OCI-LY7 (cell line): ENCODE data around the gene GRAMD1B. TPM values are rescaled to one million over a fixed set of nuclear protein-coding genes. Genes with fewer than 3 reads are reported as not detected.

Experiments
- BruUV-seq: library from RNA; stranded (reverse); fragments of 400-500 nt; replicated peaks from 2 replicates; lab custom pipeline; 2021; lab: Mats Ljungman, UMichigan
- CTCF ChIA-PET: fragments of 300-600 bp; sonication (Branson Sonifier 250); formaldehyde crosslinking; loops from one replicate; lab custom pipeline; 2022; ENCODE audit warnings: antibody characterized with exemption; ENCODE audit not compliant: unreplicated experiment; lab: Charles Lee
- POLR2A ChIA-PET: fragments of 300-600 bp; sonication (Branson Sonifier 250); formaldehyde crosslinking; loops from one replicate; lab custom pipeline; 2022; ENCODE audit warnings: antibody characterized with exemption; lab: Charles Lee
- DNase-seq: peaks from one replicate; pipeline ENCODE4 v3.0.0-alpha.2; 2015; ENCODE audit warnings: low spot score
- H2AFZ ChIP-seq: fragments of 200-600 bp; sonication (generic), shearing (Covaris generic); 2 replicates; pipeline ENCODE4 v1.6.1; 2014; ENCODE audit warnings: mild to moderate bottlenecking, antibody characterized with exemption, low read length, moderate library complexity
- H3K27ac ChIP-seq: fragments of 200-600 bp; sonication (generic); 2 replicates; pipeline ENCODE4 v1.5.1; 2014; ENCODE audit warnings: mixed run types, low read depth, mild to moderate bottlenecking, moderate library complexity, low read length, inconsistent platforms; ENCODE audit not compliant: poor library complexity, severe bottlenecking
- H3K36me3 ChIP-seq: fragments of 200-600 bp; sonication (generic); 2 replicates; pipeline ENCODE4 v1.6.1; 2014; ENCODE audit warnings: mild to moderate bottlenecking, antibody characterized with exemption, low read length, moderate library complexity, mixed read lengths; ENCODE audit not compliant: insufficient read depth
- H3K4me1 ChIP-seq: fragments of 200-600 bp; sonication (generic); 2 replicates; pipeline ENCODE4 v1.5.1; 2014; ENCODE audit warnings: mild to moderate bottlenecking, low read length; ENCODE audit not compliant: insufficient read depth, poor library complexity, severe bottlenecking
- H3K4me2 ChIP-seq: fragments of 200-600 bp; sonication (generic); 2 replicates; pipeline ENCODE4 v1.6.1; 2014; ENCODE audit warnings: mild to moderate bottlenecking, low read length
- H3K4me3 ChIP-seq: fragments of 200-600 bp; sonication (generic); 2 replicates; pipeline ENCODE4 v1.5.1; 2014; ENCODE audit warnings: mild to moderate bottlenecking, low read depth, low read length; ENCODE audit not compliant: poor library complexity, severe bottlenecking
- H3K79me2 ChIP-seq: fragments of 200-600 bp; sonication (generic); 2 replicates; pipeline ENCODE4 v1.6.1; 2016; ENCODE audit warnings: low read depth, mild to moderate bottlenecking, low read length, moderate library complexity, mixed read lengths; ENCODE audit not compliant: insufficient read depth
- H3K9me2 ChIP-seq: fragments of 200-600 bp; sonication (generic); 2 replicates; pipeline ENCODE4 v1.6.1; 2016; ENCODE audit warnings: mild to moderate bottlenecking, low read length, mixed read lengths; ENCODE audit not compliant: insufficient read depth
- H3K9me3 ChIP-seq: fragments of 200-600 bp; sonication (generic); 2 replicates; pipeline ENCODE4 v1.6.1; 2014; ENCODE audit warnings: mild to moderate bottlenecking, mixed run types, low read length, mixed read lengths
- H4K20me1 ChIP-seq: fragments of 200-600 bp; sonication (generic); 2 replicates; pipeline ENCODE4 v1.6.1; 2014; ENCODE audit warnings: mild to moderate bottlenecking, antibody characterized with exemption, low read length, moderate library complexity, mixed read lengths; ENCODE audit not compliant: insufficient read depth
- CTCF ChIP-seq: fragments of 200-600 bp; sonication (generic); conservative IDR thresholded peaks from 2 replicates; pipeline ENCODE4 v1.5.1; 2014; ENCODE audit warnings: mild to moderate bottlenecking, antibody characterized with exemption, low read length, moderate library complexity, mixed read lengths
- EZH2phosphoT487 ChIP-seq: fragments of 200-600 bp; sonication (generic); IDR thresholded peaks from 2 replicates; pipeline ENCODE4 v1.6.1; 2018; ENCODE audit warnings: low read depth, borderline replicate concordance, mild to moderate bottlenecking, mixed run types, antibody characterized with exemption, low read length, moderate library complexity, mixed read lengths
- intact Hi-C: fragments of 100-400 bp; cut with micrococcal nuclease; formaldehyde crosslinking; loops from one replicate; pipeline ENCODE4 v1.10.0; 2022; ENCODE audit not compliant: unreplicated experiment
- total RNA-seq, 2 experiments: library from RNA; depleted of rRNA in 1 of 2; stranded (reverse); fragments of >200 nt in 1 of 2; shearing (Covaris generic) in 1 of 2; gene quantifications; 2 replicates each; pipeline ENCODE4 v1.2.3, GENCODE V29; 2014 to 2022

GRAMD1B gene
- total RNA-seq, 2 experiments from 2014 or later, result 0.16 TPM; not detected in 1

DNA sequence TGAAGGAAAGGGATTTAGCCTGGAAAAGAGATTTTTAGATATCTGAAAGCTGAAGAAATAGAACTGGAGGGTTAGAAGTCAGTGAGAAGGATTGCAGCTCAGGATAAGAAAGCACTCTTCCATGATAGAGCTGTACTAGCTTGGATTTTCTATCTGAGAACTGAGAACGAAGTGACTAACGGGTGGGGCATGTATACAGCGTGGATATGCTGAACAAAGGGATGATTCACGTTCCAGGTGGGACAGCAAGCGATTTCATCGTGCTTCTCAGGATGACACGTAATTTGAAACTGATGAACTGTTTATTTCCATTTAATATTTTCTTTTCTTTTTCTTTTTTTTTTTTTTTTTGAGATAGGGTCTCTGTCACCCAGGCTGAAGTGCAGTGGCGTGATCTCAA is 53.0 kb downstream of the GRAMD1B start:
- CTCF ChIA-PET, result no interaction called here
- TF ChIP-seq CTCF (no peak), EZH2phosphoT487 (no peak)
- Histone ChIP-seq H3K79me2 (no peaks in the 10 kb centered on the region), H3K36me3 (no peaks in the 10 kb centered on the region), H3K4me1 (peaks cover 11% of the 10 kb centered on the region), H3K9me3 (no peaks in the 10 kb centered on the region), H2AFZ (no peak overlapping the region), H3K4me2 (no peak overlapping the region), H3K9me2 (no peaks in the 10 kb centered on the region), H3K4me3 (no peak overlapping the region), H3K27ac (no peak overlapping the region), H4K20me1 (no peaks in the 10 kb centered on the region)
- no TSS peak for BruUV-seq
- DNase-seq, result no peak
- intact Hi-C loops, result no loop called here
- POLR2A ChIA-PET, result no interaction called here

- no TSS peak for BruUV-seq
- Histone ChIP-seq H3K36me3 (no peaks in the 10 kb centered on the region), H3K27ac (no peak overlapping the region), H3K4me3 (no peak overlapping the region), H3K9me3 (no peaks in the 10 kb centered on the region), H3K4me1 (peaks cover 11% of the 10 kb centered on the region), H3K9me2 (no peaks in the 10 kb centered on the region), H3K4me2 (no peak overlapping the region), H3K79me2 (no peaks in the 10 kb centered on the region), H2AFZ (no peak overlapping the region), H4K20me1 (no peaks in the 10 kb centered on the region)
- DNase-seq, result no peak
- ChIA-PET CTCF (no interaction called here), POLR2A (no interaction called here)
- intact Hi-C loops, result no loop called here
- TF ChIP-seq CTCF (no peak), EZH2phosphoT487 (no peak)
These were observed 53.4 kb downstream of the GRAMD1B start for GRCh38 chr11:123483466-123483865.

- Histone ChIP-seq H3K4me3 (no peak overlapping the region), H3K4me1 (peaks cover 2% of the 10 kb centered on the region), H3K9me3 (no peaks in the 10 kb centered on the region), H2AFZ (no peak overlapping the region), H3K36me3 (no peaks in the 10 kb centered on the region), H3K79me2 (no peaks in the 10 kb centered on the region), H3K27ac (no peak overlapping the region), H3K9me2 (no peaks in the 10 kb centered on the region), H3K4me2 (no peak overlapping the region), H4K20me1 (no peaks in the 10 kb centered on the region)
- no TSS peak for BruUV-seq
- DNase-seq, result no peak
- POLR2A ChIA-PET, result no interaction called here
- no peak for TF ChIP-seq CTCF
- no peak for TF ChIP-seq EZH2phosphoT487
- intact Hi-C loops, result no loop called here
- CTCF ChIA-PET, result no interaction called here
These were observed 54.4 kb downstream of the GRAMD1B start for GRCh38 chr11:123484448-123484847.
